Stimulated activated CD4-positive, alpha-beta T cell treated with anti-CD3 and anti-CD28 coated beads, Interleukin-4, amount 100 ng/mL, for 48 hours (primary cell): ENCODE data around the gene PPT1.
A peak's percentile ranks its signal among the peaks of the same experiment; 100 is the strongest.

Source experiments
- DNase-seq, 2 donors: peaks; one replicate each; pipeline ENCODE4 v3.0.0-alpha.2; 2020; ENCODE audit warnings: low read depth in 2 of 2

The PPT1 gene

DNA sequence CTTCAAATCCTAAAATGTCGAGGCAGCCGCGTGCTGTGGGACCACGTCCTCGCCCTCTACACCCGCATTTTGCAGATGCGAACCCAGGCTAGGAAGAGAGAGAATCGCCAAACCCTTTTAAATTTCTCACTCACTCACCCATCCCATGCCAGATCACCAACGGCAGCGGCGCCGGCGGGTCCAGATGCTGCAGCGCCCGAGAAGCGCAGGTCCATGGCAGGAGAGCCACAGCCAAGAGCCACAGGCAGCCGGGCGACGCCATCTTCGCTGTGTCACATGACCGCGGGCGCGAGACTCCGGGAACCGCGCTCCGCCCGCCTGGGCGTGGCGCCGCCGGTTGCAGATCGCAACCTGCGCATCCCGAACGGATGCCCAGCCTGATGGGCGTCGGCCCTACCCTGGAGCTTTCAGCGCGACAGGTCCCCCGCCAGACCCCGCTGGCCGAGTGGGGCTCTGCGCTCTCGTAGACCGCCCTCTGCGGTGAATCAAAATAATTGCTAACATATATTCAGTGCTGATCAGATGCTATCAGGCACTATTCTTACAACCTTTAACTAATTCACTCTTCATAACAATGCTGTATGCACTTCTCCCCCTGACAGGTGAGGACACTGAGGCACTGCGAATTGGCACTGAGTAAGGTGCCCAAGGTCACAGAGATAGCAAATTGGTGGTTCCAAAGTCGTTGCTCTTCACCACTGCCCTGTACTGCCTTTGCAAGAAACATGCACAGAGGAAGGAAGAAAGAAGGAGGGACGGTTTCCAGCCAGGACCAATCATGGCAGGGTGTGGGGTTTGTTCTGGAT is at the start of gene PPT1:
Gene PPT1, minus strand, starts transcription at position 276 of the 806 bp plus-strand sequence. Its CDS starts 14 bp downstream, at position 262.
- peak; percentile 64 to 75 for DNase-seq

DNA sequence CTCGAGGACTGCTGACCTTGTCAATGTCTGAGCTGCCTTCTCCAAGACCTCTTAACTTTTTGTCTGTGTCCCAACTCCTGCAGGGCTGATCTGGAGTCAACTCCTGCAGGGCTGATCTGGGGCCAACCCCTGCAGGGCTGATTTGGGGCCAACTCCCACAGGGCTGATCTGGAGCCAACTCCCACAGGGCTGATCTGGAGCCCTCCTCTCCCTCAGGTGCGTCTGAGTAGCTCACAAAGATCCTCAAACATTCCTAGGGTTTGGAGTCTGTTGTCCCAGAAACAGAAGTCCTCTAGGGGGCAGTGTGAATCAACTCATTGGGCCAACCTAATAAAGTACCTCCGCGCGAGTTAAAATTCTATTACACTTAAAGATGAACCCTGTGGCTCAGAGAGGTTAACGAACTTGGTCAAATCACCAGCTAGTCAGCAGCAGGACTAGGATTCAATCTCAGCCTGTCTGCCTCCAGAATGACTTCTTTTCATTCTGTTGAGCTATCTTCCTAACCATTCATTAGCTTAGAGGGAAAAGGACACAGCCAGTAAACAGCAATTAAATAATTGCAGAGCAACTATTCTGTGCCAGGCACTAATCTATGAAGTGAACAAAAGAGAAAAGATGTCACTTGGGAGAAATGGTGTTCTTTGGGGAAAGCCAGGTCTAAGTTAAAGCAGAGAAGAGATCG is 47.0 kb upstream of the PPT1 start:
- peak; percentile 20 to 49 for DNase-seq

DNA sequence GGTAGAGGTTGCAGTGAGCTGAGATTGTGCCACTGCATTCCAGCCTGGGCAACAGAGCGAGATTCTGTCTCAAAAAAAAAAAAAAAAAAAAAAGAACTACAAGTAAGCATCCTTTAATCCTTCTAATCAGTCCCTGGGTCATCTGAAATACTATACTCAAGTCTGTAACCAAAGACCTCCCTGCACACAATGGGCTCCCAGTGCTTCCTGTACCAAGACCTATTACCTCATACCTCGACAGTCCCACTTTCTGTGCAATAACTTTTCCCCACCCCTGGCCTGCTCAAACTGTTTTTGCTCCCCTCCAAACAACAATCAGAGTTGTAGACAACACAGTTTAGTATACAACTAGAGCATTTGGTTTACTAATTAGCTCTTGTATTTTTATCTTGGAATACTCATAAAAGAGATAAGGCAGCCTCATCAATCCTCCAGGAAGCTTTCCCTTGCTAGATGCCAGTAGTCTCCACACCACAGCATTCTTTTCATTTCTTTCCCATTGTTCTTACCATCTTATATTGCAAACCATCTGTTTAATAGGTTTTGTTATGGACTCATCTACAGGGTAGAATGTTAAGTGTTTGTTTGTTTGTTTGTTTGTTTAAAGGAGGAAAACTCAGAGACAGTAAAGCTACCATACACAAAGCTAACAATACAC is 45.0 kb upstream of the PPT1 start:
- DNase-seq, result no peak

DNA sequence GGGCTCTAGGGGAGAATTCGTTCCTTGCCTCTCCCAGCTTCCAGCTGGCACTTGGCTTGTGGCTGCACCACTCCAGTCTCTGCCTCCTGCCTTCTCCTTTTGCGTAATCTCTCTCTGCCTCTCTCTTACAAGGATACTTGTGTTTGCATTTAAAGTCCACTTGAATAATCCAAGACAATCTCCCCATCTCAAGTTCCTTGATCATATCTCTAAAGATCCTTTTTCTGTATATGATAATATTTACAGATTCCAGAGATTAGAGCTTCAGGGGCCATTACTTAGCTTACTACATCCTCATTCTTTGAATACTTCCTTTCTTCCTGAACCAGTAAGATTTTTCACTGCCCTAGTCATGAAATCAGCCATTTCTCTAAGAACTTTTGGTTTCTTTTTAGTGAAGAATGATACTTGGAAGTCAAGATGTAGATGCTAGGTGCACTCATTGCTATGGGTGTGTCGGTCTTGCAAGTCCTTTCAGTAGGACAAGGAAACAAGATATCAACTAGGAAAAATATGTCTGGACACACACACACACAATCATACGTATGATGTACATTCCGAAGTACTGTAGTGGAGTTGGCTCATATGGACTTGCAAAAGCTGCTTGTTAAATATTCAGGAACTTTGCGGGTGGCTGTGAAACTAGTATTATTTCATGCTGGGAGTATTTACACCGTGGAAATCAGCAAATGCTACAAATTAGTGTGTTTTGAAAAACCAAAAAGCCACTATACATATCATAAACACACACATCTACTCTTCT is 43.3 kb upstream of the PPT1 start:
- DNase-seq, result no peak

DNA sequence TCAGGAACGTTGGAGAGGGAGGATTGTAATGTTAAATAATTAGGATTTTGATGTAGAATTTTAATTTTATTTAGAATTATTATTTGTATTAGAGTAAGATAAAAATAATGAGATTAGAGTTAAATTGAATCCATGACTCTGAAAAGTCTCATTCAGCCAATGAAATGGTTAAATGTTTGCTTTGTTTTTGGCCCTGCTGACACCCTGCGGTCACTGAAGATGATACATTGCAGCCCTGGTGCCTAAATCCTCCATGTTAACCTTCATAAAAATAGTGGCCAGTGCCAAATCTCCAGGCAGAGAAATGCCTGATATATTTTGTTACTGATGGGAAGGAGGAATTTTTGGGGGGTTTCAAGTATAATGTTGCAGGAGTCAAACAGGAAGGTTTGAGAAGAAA is 36.8 kb upstream of the PPT1 start:
- no peak for DNase-seq

DNA sequence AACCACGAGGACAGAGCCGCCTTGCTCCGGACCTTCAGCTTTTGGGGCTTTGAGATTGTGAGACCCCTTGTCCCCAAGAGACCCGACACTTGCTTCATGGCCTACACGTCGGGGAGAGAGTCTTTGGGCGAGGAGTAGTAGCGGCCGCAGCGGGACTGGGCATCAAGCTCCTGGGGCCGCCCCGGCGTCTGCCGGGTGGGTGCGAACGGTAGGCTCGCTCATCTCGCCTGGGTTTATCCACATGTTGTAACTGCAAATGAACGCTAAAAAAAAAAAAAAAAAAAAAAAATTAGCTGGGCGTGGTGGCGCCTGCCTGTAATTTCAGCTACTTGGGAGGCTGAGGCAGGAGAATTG is 36.2 kb upstream of the PPT1 start:
- no peak for DNase-seq

DNA sequence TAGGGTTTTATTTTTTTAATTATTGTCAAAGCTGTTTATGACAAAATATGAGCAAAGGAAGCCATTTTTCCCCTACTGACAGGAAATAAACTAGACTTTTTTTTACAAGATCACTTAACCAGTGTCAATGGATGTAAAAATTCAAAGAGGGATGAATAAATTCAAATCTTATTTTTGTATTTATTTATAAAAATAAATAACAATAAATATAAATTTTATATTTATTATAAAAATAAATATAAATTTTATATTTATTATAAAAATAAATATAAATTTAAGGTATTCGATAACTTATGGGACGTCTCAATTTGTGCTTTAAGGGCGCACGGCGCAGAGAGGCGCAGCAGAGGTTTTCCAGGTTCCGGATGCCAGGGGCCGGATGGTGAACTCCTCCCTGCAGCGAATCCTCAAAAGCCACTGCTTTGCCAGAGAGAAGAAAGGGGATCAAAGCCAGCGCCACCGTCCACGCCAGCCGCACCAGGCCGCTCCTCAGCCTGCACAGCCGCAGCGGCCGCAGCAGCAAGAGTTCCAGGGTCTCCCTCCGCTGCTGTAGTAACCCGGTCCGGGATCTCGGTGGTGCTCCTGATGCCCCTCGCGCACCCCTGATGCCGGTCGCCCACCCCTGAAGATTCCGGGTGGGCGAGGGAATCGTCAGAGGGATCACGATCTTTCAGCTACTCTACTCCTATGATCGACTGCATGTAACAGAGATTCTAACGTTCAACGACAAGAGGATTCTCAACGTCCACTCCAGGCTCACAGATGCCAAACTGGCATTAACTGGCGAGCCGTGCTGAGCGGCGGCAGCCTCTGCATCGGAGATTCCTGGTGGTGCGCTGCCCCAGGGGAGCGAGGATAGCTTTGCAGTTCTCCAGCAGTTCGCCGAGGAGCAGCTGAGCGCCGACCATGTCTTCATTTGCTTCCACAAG is 35.6 kb upstream of the PPT1 start:
- no peak for DNase-seq

DNA sequence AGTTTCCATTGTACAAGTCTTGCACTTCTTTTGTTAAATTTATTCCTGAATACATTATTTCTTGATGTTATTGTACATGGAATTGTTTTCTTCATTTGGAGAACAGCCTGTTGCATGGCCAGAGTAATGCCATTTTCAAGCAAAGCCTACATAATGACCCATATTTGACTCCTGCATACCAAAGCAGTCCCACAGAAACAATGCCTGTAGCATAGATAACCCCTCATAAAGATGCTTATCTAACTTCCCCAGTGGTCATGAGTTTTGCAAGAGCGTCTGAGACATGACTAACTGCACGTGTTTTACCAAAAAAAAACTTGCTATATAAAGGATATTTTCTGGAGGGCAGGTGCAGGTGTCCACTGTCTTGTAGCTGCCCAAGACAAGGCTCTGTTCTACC is 33.8 kb upstream of the PPT1 start:
- no peak for DNase-seq

DNA sequence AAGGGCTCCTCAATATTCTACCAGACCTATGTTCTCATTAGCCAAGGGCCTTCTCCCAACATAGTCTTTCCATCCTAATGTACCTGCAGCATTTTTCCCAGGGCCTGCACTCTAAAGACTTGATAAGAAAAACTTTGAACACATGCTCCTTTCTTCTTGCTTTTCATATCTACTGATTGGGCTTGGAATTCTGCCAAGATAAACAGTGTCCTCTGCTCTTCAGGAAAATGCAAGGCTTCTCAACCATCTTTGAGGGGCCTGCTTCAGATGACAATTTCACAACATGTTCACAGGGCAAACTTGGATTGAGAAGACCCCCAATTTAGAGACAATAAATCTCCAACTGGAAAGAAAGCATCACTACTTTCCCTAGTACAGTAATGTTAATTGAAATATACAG is 25.8 kb upstream of the PPT1 start:
- no peak for DNase-seq

DNA sequence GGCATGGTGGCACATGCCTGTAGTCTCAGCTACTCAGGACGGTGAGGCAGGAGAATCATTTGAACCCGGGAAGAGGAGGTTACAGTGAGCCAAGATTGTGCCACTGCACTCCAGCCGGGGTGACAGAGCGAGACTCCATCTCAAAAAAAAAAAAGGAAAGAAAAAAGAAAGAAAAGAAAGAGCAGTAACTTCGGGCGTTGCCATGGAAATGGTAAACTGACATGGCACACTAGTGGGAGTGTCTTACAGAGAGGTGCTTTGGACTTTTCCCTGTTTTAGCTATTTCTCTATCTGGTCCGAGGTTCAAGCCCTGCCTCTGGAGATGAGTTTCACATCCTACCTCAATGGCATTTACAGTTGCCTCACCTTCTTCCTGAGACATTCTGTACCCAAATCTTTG is 23.1 kb upstream of the PPT1 start:
- no peak for DNase-seq

DNA sequence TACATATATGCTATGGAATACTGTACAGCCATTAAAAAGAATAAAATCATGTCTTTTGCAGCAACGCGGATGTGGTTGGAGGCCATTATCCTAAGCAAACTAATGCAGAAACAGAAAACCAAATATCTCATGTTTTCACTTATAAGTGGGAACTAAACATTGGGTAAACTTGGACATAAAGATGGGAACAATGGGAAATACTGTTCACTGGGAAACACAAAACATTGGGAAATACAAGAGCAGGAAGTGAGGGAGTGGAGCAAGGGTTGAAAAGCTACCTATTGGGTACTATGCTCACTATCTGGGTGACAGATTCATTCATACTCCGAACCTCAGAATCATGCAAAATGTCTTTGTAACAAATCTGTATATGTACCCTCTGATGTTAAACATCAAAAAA is 17.3 kb upstream of the PPT1 start:
- DNase-seq, result no peak

DNA sequence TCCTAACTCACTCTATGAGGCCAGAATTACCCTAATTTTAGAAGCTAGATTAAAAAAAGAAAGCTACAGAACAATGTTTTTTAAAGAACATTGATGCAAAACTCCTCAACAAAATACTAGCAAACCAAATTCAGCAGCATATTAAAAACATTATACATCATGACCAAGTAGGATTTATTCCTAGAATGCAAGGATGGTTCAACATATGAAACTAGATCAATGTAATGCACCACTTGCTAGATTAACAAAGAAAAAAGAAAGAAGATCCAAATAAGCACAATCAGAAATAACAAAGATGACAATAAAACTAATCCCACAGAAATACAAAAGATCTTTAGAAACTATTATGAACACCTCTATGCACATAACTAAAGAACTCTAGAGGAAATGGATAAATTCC is 13.3 kb upstream of the PPT1 start:
- no peak for DNase-seq

DNA sequence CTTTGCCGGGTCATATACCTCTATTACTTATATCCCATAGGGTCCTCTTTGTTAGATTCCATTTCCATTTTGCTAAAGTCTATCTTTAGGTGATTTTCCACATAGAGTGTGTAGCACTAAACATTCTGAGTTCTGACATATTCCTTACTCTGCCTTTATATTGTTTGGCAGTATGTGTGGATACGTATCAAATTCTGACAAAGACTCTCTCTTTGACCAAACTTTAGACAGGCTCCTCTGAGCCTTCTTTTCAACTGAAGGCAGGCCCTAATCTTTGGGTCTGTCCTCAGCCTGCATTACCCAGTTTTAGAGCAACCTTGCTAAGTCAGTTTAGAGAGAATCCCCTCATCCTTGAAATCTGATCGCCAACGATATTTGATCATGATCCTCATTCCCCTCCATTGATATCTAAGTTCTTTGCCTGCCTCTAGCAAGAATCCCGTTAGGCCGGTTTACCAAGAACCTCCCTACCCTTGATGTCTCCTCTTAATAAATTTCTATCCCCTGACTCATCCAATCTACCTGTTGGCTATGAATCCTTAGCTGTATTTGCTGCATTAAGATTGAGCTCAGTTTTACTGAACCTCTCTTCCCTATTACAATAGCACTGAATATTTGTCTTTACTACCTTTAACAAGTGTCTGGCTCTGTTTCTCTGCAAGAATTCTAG is 10.4 kb upstream of the PPT1 start:
- DNase-seq, result no peak

DNA sequence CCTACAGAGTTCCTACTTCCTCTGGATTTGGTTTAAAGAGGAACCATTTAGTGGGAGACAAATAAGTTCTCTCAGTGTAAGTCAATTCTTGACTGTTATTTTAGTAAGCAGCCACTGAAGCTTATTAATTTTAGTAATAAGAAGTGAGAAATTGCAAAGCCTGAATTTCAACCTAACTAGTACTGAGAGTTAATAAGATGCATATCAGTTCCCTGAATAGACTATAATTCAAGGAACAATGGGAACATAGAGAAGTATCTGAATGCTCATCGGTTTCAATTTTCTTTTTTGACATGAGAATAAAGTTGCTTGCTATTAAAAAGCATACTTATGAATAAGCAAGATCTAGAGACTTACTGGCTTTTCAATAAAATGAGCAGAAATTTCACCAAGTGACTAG is 8.0 kb upstream of the PPT1 start:
- no peak for DNase-seq

DNA sequence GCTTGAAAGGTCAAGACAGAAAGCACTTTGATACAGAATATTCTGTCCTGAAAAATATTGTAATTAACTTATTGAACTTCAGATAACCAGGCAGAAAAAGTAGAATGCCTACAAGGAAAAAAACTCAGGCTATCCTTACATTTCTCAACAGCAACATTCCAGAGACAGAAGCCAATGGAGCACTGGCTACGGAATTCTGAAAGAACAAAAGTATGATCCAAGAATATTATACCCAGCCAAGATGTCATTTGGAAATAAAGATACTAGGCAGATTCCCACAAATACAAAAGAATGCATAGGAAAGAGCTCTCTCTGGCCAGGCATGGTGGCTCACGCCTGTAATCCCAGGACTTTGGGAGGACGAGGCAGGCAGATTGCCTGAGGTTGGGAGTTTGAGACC is 5.8 kb upstream of the PPT1 start:
- no peak for DNase-seq

DNA sequence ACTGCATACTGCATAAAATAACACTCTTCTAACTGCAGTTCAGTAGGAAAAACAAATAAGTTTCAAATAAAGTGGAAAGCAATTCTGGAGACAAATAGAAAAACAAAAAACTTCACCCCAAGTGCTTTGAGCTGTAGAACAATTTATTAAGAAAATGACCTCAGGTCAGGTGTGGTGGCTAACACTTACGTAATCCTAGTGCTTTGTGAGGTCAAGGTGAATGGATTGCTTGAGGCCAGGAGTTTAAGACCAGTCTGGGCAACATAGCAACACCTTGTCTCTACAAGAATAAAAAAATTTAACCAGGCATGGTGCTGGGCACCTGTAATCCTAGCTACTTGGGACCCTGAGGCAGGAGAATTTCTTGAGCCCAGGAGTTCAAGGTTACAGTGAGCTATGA is 5.0 kb upstream of the PPT1 start:
- no peak for DNase-seq

DNA sequence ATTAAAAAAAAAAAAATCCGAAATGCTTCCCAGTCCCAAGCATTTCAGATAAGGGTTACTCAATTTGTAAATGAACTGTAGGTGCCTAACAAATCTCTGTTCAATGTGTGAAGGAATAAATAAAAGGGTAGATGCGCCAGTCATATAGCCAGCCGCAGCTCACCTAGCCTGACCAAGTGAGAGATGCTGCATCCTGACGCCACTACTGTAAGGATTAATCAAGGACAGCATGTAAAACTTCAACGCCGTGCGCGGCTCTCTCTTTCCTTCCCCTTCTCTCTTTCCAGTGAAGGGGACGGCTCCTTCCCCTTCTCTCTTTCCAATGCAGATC is 441 bp downstream of the PPT1 start:
- no peak for DNase-seq

DNA sequence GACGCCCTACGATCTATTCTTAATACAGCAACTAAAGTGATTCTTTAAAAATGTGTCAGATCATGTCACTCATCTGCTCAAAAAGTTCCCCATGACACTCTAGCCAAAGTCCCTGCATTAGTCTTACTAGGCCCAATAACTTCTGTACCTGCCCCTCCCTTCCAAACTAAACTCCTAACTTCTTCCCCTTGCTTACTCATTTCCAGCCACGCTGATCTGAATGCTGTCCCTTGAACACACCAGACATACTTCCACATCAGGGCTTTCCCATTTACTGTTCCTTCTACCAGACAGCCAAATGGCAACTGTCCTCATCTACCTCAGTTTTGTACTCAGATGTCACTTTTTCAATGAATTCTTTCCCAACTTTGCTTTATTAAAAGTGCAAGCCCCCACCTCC is 1.2 kb downstream of the PPT1 start:
- no peak for DNase-seq

DNA sequence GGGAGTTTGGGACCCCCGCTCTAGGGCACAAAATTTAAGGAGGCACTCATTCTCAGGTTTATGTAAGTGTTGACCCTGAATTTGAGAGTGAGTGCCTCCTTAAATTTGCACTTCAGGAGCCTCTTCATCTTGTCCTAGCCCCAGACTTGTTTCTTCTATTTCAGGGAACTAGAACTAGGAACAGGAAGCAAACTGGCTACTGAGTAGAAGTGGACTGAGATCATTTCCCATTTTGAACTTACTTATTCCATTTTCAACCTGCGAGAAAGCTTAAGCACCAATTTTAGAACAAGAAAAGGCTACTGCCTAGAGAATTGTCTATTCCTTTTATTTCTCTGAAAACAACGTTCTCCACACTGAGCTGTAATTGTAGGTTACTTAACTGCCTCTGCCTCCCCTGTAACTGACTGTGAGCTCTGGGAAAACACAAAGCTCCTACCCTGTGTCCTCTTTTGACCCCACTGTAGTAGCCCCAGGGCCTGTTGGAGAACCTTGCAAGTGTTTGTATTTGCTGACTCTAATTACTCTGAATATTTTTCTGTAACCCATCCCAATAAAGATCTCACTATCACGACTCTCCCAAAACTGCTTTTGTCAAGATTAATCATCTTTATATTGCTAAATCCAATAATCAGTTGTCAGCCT is 2.5 kb downstream of the PPT1 start:
- no peak for DNase-seq
